ENCODE results near the gene NKAIN4.
A peak's percentile ranks its signal among the peaks of the same experiment; 100 is the strongest.
"Not testable (repeated sequence)": the region's sequence is repeated elsewhere in the genome, so short reads cannot be mapped to it uniquely, and the experiment has no call there.

Gene NKAIN4

DNA sequence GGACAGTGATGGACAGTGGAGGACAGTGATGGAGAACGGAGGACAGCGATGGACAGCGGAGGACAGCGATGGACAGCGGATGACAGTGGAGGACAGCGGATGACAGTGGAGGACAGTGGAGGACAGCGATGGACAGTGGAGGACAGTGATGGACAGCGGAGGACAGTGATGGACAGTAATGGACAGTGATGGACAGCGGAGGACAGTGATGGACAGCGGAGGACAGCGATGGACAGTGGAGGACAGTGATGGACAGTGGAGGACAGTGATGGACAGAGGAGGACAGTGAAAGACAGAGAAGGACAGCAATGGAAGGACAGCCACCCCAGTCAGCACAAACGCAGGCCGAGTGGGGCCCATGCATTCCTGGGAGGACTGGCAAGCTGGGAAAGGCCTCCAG is 3.4 kb upstream of the NKAIN4 start:
- DNase-seq (ENCODE audit: low spot score) = no peak

DNA sequence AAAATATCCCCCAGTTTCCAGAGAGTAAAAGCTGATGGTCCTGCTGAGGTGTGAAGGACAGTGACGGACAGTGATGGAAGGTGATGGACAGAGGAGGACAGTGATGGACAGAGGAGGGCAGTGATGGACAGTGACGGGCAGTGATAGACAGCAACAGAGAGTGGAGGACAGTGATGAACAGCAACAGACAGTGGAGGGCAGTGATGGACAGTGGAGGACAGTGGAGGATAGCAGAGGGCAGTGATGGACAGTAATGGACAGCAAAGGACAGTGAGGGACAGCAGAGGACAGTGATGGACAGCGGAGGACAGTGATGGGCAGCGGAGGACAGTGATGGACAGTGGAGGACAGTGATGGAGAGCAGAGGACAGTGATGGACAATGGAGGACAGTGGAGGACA is 2.7 kb upstream of the NKAIN4 start:
- DNase-seq (ENCODE audit: low spot score) = no peak

DNA sequence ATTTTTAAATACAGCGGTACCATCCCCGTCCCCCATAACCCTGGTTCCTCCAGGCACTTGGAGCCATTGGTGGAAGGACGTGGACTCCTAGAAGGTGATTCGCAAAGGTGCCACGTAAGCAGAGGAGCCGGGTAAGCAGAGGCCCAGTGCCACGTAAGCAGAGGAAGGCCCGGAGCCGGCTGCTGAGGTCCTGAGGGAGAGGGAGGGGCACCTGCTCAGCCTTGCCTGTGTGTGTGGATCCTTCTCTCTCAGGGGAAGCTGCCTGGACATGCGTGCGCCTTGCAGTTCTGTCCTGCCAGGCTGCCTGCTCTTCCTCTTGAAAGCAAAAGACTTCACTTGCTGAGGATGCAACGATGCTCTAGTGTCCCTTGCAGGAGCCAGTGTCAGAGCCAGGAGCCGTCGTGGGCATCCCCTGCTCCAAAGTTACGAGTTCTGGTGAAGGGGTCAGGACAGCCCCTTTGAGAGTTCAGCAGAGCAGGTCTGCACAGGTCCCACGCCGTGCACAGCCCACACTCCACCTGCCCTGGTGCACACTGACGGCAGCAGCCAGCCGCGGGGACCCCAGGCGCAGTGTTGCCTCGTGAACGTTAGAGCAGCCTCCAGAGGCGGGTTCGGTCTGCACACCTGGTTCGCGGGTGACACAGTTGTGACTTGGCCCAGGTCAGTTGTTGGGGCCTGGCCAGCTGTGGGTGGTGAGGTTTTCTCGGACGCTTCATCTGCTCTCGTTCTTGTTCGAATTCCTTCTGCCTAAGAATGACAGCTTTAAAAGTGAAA is 1.9 kb upstream of the NKAIN4 start:
- no peak for DNase-seq (ENCODE audit: low spot score)

DNA sequence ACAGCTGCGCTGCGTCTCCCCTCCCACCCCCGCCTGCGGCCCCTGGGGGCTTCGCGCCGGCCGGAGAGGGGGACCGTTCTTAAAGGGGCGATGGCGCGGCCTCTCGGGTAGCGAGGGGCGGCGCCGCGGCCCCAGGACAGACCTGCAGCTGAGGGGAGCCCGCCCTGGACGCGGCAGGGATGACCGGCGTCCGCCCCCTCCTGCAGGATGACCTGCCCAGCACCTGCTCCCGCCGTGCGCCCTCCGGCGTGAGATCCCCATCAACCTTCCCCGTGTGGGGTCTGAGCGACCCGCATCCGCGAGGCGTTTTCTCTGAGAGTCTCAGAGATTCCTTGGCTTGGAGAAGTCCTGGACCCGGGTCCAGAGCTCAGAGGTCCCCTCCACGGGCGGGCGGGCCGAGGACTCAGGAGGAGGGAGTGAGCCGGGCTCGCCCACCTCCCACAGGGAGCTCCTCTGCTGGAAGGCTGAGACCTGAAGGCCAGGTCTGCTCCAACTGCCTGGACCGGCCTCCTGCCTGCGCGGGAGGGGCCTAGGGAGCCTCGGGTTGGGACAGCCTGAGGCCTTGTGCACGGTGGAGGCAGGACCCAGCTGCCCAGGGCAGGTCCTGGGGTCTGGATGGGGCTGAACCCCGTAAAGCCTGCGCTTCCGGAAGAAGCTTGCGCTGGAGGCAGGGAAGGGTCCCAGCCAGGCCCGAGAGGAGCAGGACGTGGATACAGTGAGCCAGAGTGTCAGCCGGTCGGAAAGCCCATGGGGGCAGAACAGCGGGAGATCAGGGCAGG is 532 bp upstream of the NKAIN4 start:
- DNase-seq (ENCODE audit: low spot score) = no peak

DNA sequence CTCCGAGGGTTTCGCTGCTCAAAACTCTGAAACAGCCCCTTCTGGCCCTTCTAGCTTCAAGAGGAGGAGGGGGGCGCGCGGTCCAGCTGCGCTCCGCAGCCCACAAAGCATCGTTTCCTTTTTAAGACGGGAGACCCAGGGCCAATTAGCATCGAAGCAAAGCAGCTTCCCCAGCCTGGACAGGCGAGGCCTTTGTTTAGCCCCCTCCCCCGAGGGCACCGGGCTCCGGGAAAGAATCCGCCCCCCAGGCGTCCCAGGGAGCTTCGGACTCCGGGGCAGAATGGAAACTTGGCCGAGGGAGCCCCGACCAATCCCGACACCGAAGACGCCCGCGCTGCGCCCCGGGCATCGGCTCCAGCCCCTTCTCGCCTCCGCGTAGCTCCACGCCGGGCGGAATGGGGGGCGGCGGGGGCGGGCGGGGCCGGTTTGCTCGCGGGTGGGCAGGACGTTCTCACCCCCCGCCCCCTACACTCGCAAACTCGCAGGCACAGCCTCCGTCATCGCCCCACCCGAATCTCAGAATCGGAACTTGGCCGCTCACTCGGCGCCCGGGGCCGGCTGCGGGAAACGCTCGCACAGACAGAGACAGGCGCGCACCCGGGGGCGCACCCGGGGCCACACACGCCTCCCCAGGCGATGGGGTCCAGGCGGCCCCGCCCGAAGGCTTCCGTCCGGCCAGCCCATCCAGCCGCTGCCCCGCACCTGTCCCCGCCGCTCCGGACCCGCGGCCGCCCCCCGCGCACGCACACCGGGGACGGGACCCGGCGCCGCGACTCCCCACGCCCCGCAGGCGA is 628 bp downstream of the NKAIN4 start:
- DNase-seq (ENCODE audit: low spot score) = peak; percentile 46

DNA sequence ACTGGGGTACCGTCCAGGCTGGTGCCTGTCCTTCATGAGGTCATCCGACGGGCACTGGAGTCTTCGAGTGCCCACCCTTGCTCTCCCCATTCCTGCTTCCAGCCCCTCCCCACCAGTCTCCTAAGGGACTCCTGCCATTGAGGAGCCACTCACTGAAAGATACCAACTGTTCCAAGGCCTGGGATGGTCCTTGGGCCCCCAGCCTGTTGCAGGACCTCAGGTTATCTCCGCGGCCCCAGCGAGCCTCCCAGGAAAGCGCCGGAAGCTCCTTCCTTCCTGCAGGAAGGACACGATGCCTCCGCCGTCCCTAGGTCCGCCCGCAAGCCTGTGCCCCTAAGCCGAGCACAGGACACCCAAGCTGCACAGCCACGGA is 1.2 kb downstream of the NKAIN4 start:
- DNase-seq (ENCODE audit: low spot score) = no peak

DNA sequence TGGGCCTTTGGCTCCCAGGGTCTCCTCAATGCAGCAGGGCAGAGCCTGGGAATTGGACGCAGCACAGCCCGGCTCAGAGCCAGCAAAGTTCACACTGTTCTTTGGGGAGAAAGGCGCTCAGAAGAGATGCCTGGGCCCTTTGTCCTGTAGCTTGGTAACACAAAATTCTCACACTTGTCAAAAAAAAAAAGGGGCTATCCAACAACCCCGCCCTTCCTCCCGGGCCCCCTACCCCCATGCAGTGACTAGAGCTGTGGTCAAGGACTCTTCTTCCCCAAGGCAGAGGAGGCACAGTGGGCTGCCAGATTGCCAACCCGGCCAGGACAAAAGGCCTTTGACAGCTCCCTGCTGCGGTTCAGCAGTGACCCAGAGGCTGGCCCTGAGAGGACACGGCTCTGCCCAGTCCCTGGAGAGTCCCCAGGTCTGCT is 2.0 kb downstream of the NKAIN4 start:
- no peak for DNase-seq (ENCODE audit: low spot score)

DNA sequence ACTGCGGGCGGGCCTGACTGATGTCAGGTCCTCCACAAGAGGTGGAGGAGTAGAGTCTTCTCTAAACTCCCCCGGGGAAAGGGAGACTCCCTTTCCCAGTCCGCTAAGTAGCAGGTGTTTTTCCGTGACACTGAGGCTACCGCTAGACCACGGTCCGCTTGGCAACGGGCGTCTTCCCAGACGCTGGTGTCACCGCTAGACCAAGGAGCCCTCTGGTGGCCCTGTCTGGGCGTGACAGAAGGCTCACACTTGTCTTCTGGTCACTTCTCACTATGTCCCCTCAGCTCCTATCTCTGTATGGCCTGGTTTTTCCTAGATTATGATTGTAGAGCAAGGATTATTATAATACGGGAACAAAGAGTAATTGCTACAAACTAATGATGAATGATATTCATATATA is 2.9 kb downstream of the NKAIN4 start:
- DNase-seq (ENCODE audit: low spot score) = not testable (repeated sequence)

DNA sequence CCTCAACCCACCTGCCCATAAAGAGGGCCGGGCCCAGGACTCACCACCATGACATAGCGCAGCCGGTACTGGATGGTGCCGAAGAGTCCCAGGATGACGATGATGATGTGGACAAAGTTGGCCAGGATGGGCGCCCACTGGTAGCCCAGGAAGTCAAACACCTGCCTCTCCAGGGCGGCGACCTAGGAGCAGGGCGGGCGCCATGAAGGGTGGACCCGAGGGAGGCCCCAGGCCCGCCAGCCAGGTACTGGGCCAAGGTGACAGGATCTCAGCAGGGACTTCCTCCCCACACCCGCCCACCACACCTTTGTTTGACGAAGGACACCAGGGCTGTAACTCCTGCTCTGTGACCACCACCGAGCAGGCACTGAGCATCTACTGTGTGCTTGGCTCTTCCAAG is 4.4 kb downstream of the NKAIN4 start:
- no peak for DNase-seq (ENCODE audit: low spot score)

DNA sequence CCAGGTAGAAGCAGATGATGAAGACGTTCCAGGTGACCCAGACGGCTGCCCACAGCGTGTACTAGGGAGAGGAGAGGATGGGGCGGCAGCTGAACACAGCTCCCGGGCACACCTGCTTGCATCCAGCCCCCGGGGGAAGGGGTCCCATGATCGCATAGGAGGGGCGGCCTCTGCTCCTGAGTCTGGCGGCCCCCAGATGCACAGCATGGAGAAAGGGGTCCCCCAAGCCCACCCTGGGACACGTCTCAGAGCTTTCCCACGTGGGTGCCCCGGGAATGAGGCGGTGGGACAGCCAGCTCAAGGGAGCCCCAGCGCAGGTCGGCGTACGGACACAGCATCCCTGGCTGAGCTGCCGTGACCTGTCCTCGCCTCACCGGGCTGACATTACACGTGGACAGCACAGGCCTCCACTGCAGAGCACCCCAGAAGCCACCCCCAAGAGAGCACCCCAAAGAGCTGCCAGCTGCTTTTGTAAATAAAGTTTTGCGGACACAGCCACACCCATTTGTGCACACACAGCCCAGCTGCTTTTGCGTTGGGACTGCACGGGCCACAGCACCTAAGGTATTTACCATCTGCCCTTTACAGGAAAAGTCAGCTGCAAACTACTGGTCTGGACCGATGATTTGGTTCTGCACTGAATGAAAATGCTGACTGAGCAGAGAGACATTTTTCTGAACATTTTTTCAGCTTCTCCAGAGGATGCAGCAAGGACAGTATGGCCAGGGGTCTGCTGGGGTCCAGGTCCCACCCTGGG is 5.2 kb downstream of the NKAIN4 start:
- no peak for DNase-seq (ENCODE audit: low spot score)

DNA sequence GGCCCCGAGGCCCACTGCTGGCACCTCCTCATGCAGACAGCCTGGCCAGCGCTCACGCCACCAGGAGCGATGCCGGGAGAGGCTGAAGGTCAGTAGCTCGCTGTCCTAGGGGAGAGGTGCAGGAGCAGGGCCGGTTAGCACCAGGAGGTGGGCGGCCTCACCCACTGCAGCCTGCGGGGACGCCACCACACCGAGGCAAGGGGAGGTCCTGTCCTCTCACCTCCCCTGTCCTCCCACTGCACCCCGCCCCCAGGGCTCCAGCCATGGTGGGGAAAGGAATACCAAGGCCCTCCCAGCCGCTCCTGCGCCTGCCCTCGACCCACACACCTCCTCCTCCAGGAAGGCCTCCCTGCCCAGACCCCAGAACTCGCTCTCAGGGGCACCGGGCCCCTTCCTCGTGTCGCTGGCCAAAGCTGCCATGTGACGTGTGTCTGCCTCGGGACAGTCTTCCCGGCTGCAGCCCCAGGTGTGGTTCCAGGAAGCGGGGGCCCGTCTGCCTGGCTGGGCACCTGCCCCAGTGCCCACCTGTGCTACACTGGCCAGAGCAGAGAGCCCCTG is 6.5 kb downstream of the NKAIN4 start:
- no peak for DNase-seq (ENCODE audit: low spot score)

DNA sequence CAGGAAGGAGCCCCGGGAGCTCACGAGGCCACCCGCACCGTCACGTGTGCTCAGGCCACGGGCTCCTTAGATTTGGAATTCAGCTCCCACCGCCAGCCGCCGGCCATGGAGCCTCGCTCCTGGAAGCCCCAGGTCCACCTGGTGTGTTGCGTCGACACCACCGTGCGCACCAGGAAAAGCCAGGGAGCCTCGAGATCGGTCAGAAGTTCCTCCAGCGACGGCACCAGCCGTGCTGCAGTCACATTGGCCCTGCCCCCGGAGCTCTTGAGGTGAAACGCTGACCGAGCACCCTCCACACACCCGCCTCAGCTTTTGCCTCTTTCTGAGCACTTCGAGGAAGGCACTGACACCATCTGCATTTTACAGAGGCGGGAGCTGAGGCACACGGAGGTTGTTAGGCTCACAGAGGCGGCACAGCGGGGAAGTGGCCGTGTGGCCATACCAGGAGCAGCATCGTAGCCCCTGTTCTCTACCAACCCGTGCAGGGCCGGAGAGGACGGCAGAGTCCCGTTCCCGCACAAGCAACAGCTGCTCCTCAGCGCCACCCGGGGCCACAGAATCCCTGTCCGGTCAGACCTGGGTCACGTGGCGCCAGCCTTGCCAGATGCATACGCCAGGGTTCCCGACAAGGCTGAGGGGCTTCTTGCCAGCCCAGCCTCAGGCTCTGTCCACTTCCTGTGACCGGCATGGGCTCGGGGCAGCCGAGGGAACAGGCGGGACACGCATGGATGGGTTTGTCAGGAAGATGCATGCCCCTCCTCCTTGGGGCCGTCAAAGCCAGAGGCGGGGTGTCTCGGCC is 7.6 kb downstream of the NKAIN4 start:
- no peak for DNase-seq (ENCODE audit: low spot score)

DNA sequence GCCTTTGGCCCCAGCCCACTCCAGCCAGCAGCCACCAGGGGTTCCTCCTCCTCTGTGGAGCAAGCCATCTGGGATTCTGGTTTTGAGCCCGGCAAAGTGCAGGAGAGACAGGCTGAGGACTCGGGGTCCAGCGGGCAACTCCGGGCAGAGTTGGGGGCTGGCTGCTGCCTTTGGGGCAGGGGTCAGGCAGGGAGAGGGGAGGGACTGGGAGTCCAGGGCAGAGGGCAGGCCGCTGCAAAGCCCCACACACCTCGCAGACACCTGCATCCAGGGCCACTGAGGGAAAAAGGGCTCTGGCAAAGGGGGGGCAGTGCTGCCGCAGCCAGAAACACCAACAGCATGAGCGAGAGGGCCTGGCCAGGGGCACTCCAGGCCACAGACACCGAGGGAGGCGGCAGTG is 9.8 kb downstream of the NKAIN4 start:
- DNase-seq (ENCODE audit: low spot score) = no peak

DNA sequence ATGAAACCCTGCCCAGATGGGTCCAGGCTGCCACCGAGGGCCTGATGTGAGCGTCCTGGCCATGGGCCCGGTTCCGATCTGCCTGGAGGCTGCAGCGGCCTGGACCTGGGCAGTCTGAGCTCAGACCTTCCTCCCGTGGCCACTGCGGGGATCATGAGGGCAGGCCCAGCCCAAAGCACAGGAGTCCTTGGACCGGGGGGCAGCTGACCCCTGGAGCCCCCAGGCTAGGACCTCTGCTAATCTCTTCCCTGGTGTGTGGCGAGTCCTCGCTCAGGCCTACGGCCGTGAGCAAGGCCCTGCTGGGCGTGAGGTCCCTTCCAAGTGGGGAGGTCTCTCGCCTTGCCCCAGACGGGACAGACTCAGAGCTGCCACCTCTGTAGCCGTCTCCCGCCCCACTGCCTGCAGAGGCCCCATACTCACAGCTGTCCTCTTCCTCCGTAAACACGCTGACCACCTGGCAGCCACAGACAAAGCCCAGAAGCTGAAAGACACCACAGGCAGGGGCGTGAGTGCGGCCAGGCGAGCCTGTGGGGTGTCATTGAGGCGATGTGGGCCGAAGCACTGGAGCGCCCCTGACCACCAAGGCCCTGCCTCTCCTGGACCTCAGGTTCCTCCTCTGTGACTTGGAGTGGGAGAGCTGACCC is 10.5 kb downstream of the NKAIN4 start:
- DNase-seq (ENCODE audit: low spot score) = no peak

DNA sequence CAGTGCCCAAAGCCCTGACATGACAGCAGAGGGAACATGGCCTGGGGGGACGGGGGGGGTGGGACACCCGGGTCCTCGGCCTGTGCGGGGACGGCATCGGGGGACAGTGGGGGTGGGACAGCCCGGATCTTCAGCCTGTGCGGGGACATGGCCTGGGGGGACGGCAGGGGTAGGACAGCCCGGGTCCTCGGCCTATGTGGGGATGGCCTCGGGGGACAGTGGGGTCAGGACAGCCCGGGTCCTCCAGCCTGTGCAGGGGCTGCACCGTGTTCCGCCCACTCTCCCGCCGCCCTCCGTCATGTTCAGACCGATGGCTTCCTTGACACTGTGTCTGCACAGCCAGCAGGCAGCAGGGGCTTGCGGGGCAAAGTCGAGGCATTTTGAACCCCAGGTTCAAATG is 11.5 kb downstream of the NKAIN4 start:
- DNase-seq (ENCODE audit: low spot score) = no peak

DNA sequence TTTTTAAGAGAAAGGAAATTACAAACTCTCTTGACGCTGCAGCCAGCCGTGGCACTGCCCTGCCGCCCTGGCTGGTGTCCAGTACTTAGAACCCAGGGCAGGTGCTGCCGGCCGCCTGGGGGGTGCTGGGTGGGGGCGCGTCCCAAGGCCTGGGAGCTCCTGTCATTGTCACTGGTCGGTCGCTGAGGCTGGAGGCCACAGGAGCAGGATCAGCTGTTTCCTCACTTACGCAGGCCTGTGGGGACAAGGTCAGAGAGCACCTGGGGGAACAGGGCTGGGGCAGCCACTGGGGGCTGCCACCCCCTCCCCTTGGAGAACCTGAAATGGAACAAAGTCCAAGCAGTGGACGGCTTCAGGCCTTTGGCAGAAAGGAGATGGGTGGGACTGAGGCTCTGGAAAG is 13.0 kb downstream of the NKAIN4 start:
- DNase-seq (ENCODE audit: low spot score) = no peak

DNA sequence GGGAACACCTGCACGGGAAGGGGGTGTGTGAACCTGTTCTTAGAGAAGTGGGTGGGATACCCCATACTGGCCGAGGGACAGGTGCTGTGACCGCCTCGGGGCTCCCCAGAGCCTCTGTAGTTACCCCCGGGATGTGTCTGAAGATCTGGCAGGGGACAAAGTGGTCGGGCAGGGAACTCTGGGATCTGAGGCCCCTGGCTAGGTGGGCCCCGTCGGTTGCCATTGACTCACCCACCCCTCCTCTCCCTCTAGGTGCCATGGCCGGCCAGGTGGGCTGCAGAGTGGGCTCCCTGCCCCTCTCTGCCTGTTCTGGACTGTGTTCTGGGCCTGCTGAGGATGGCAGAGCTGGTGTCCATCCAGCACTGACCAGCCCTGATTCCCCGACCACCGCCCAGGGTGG is 14.3 kb downstream of the NKAIN4 start:
- no peak for DNase-seq (ENCODE audit: low spot score)

DNA sequence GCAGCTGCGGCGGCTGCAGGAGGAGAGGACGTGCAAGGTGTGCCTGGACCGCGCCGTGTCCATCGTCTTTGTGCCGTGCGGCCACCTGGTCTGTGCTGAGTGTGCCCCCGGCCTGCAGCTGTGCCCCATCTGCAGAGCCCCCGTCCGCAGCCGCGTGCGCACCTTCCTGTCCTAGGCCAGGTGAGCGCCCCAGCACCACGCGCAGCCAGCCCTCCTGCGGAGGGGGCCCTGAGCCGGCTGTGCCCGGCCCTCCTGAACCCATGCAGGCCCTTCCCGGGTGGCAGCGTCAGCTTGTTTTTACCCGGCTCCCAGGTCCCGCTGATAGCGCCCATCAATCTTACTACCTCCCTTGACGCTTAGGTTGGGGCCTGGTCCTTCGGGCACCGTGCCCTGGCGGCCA is 14.8 kb downstream of the NKAIN4 start:
- no peak for DNase-seq (ENCODE audit: low spot score)

DNA sequence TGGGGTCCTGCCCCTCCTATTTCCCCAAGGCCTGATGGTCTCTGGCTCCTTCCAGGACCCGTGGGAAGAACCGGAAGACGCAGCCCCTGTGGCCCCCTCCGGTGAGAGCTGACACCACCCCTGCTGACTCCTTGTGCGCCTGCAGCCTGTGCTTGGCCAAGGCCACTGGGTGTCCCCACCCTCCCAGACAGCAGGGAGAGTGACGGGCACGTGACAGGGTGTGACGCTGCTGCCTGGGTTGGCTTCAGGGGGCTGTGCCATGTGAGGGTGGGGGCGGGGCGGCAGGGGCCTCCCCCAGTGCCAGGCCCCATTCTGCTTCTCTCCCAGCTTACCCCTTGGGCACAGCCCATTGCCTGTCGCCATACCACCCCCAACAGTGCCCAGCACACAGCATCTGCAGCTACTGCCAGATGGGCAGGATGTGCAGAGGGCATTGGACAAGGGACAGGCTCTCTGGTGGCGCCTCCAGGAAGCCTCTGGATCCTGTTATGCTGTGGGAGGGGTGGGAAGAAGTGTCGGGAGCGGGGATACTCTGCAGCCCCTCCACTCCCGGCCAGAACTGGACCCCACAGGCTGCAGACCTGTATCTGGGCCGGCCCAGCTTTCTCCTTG is 15.6 kb downstream of the NKAIN4 start:
- DNase-seq (ENCODE audit: low spot score) = no peak

DNA sequence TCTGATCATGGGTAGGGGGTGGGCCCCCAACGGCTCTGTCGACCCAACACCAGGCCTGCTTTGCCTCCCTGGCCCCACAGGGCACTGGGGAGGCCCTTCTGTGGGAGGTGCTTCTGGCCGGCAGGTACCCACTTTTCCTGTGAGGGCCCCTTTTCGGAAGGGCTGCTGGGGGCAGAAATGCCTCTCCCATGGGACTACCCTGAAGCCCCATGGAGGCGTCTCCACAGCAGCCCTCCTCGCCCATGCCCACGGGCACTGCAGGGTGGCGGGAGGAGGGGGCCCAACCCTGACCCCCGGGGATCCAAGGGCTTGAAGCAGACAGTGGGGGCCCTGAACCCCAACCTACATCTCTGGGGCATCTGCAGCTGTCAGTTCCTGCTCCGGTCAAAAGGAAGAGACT is 16.2 kb downstream of the NKAIN4 start:
- no peak for DNase-seq (ENCODE audit: low spot score)

Measured in GM03348 (cell line).